AG10803 (cell line): ENCODE data around the gene HIBCH.
A peak's percentile ranks its signal among the peaks of the same experiment; 100 is the strongest.

ENCODE experiments used
- DNase-seq: peaks from one replicate; pipeline ENCODE4 v3.0.0; 2010; ENCODE audit warnings: low read depth
- H3K4me3 ChIP-seq: 2 replicates; pipeline ENCODE4 v1.5.1; 2011; ENCODE audit warnings: mild to moderate bottlenecking, low read length, control low read depth
- CTCF ChIP-seq: conservative IDR thresholded peaks from 2 replicates; pipeline ENCODE4 v1.5.1; 2011; ENCODE audit warnings: mild to moderate bottlenecking, low read length, control low read depth, inconsistent platforms

Gene HIBCH

GRCh38 chr2:190221429-190221828 is 98.2 kb downstream of the HIBCH start:
- no peak for TF ChIP-seq CTCF
- no peak overlapping the region for H3K4me3 ChIP-seq
- no peak for DNase-seq

- no peak overlapping the region for H3K4me3 ChIP-seq
- no peak for DNase-seq
- no peak for TF ChIP-seq CTCF
Observed at GRCh38 chr2:190219186-190219585, 100.4 kb downstream of the HIBCH start.

DNA sequence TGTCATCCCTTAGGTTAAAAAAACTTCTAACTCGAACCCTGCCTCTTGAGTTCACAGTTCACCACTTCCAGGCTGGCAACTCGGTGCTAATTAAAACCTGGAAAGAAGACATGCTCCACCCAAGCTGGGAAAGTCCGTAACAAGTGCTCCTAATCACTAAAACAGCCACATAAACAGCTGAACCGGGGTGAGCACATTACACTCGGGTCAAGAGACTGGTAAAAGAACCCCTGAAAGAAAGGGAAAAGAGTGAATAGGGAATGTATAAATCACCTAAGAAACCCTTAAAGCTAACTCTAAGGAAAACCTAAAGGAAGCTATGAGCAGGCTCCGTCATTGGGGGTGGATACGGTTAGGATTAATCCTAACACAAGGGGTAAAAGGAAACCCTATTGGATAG is 102.0 kb downstream of the HIBCH start:
- no peak for DNase-seq
- TF ChIP-seq CTCF: no peak
- no peak overlapping the region for H3K4me3 ChIP-seq

GRCh38 chr2:190216829-190217228 is 102.8 kb downstream of the HIBCH start:
- no peak for TF ChIP-seq CTCF
- no peak for DNase-seq
- no peak overlapping the region for H3K4me3 ChIP-seq

- no peak for TF ChIP-seq CTCF
- H3K4me3 ChIP-seq: no peak overlapping the region
- DNase-seq: no peak
Observed at GRCh38 chr2:190215620-190216019, 104.0 kb downstream of the HIBCH start.

DNA sequence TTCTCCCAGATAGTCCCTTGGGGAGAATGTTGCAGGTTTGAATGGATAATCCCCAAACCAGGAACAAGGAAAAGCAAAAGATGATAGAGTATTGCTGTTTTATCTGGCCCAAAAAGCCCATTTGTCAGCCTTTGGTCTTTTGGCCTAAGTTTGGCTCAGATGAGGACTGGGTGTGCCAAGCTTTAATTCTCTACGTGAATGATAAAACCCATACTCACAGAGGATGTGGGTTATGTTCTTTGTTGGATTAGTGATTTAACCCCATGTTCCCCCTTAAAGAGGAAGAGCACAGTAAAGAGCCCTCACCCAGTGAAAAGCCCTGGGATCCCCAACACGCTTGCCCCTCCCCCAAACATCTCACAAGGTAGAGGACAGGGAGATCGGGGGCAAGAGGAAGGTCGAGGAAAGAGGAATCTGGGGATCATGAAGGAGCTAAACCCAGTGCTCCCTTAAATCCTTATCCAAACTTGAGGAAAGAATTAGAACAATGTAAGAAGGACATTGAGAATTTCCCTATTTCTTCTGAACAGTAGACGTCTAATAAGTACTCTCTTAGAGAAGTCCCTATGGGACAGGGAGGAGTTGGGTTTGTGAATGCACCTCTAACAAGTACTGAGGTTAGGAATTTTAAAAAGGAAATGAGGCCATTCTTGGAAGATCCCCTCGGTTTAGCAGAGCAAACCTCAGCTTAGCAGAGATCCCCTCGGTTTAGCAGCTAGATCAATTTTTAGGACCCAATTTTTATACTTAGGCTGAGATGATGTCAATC is 105.0 kb downstream of the HIBCH start:
- peak; percentile 26 for DNase-seq
- no peak for TF ChIP-seq CTCF
- H3K4me3 ChIP-seq: no peak overlapping the region
